ENCODE results near the gene SPATS2L.

GRCh38 chr2:200275295-200276013 lies 31.0 kb upstream of the SPATS2L start:
- TF ChIP-seq POLR2AphosphoS5 (IDR thresholded peaks at IDR 0.05): no peak
- no peak for TF ChIP-seq CTCF (IDR thresholded peaks at IDR 0.05)

All from breast epithelium (tissue), 3 donors.